GM23338 (cell line): Measurements from ENCODE around the gene TCF7.

Source experiments
- CREB1 ChIP-seq: fragments of 250-450 bp; sonication (Bioruptor Pico); IDR thresholded peaks from 2 replicates; pipeline ENCODE4 v1.5.0; 2020; ENCODE audit warnings: low read depth, mild to moderate bottlenecking, moderate library complexity
- EZH2 ChIP-seq: fragments of 200-600 bp; sonication (generic); IDR thresholded peaks from one replicate; pipeline ENCODE4 v1.8.0; 2017; ENCODE audit warnings: antibody characterized with exemption, mild to moderate bottlenecking, low read depth; ENCODE audit not compliant: unreplicated experiment
- EZH2phosphoT487 ChIP-seq: fragments of 200-600 bp; sonication (generic); IDR thresholded peaks from one replicate; pipeline ENCODE4 v1.8.1; 2018; ENCODE audit warnings: antibody characterized with exemption; ENCODE audit not compliant: unreplicated experiment
- POLR2AphosphoS5 ChIP-seq: IDR thresholded peaks from 2 replicates; pipeline ENCODE4 v1.6.1; 2016; ENCODE audit warnings: antibody characterized with exemption, low read depth
- ZNF114 ChIP-seq: fragments of 250-450 bp; sonication (Bioruptor Pico); IDR thresholded peaks from 2 replicates; pipeline ENCODE4 v1.5.0; 2020; ENCODE audit warnings: mild to moderate bottlenecking, moderate library complexity
- TF ChIP-seq, protein P1 (sequence below), 2 experiments: fragments of 200-600 bp in 1 of 2; sonication (generic) in 1 of 2; conservative IDR thresholded peaks; 2 replicates each; pipeline versions ENCODE4 v1.5.1 to v1.6.1; 2016 to 2017; ENCODE audit warnings: antibody characterized with exemption in 2 of 2, low read depth in 2 of 2, mild to moderate bottlenecking in 2 of 2, moderate library complexity in 1 of 2
- TF ChIP-seq, protein P2 (sequence below): IDR thresholded peaks from 2 replicates; pipeline ENCODE4 v1.6.1; 2016; ENCODE audit warnings: antibody characterized with exemption
- TF ChIP-seq, protein P3 (sequence below): IDR thresholded peaks from one replicate; pipeline ENCODE4 v1.6.1; 2018; ENCODE audit warnings: antibody characterized with exemption; ENCODE audit not compliant: unreplicated experiment

DNA sequence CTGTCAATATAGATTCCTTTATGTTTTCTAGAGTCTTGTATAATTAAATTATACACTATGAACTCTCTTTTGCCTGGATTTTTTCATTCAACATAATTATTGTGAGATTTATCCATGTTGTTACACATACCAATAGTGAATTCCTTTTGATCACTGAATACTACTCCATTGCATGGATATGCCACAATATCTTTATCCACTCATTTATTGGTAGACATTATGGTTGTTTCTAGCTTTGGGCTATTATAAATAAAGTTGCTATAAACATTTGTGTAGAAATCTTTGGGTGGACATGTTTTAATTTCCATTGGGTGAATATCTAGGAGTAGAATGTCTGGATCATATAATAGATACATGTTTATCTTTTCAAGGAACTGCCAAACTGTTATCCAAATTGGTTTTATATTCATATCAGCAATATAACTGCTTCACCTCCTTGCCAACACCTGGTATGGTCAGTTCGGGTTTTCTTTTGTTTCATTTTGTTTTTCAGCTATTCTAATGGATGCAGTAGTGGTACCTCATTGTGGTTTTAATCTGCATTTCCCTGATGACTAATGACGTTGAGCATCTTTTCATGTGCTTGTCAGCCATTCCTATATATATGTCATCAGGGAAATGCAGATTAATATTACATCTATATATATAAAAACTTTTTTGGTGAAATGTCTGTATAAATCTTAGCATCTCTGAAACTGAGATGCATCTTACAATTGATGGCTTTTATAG is 32.1 kb upstream of the TCF7 start:
- TF ChIP-seq EZH2phosphoT487 (no peak), EZH2 (no peak), ZNF114 (no peak), POLR2AphosphoS5 (no peak), CREB1 (no peak)
- TF ChIP-seq, protein P1, sequence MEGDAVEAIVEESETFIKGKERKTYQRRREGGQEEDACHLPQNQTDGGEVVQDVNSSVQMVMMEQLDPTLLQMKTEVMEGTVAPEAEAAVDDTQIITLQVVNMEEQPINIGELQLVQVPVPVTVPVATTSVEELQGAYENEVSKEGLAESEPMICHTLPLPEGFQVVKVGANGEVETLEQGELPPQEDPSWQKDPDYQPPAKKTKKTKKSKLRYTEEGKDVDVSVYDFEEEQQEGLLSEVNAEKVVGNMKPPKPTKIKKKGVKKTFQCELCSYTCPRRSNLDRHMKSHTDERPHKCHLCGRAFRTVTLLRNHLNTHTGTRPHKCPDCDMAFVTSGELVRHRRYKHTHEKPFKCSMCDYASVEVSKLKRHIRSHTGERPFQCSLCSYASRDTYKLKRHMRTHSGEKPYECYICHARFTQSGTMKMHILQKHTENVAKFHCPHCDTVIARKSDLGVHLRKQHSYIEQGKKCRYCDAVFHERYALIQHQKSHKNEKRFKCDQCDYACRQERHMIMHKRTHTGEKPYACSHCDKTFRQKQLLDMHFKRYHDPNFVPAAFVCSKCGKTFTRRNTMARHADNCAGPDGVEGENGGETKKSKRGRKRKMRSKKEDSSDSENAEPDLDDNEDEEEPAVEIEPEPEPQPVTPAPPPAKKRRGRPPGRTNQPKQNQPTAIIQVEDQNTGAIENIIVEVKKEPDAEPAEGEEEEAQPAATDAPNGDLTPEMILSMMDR (conservative IDR thresholded peaks at IDR 0.05; ENCODE audit: low read depth in 2 of 2): no peak
- TF ChIP-seq, protein P2, sequence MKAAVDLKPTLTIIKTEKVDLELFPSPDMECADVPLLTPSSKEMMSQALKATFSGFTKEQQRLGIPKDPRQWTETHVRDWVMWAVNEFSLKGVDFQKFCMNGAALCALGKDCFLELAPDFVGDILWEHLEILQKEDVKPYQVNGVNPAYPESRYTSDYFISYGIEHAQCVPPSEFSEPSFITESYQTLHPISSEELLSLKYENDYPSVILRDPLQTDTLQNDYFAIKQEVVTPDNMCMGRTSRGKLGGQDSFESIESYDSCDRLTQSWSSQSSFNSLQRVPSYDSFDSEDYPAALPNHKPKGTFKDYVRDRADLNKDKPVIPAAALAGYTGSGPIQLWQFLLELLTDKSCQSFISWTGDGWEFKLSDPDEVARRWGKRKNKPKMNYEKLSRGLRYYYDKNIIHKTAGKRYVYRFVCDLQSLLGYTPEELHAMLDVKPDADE: no peak
- TF ChIP-seq, protein P3, sequence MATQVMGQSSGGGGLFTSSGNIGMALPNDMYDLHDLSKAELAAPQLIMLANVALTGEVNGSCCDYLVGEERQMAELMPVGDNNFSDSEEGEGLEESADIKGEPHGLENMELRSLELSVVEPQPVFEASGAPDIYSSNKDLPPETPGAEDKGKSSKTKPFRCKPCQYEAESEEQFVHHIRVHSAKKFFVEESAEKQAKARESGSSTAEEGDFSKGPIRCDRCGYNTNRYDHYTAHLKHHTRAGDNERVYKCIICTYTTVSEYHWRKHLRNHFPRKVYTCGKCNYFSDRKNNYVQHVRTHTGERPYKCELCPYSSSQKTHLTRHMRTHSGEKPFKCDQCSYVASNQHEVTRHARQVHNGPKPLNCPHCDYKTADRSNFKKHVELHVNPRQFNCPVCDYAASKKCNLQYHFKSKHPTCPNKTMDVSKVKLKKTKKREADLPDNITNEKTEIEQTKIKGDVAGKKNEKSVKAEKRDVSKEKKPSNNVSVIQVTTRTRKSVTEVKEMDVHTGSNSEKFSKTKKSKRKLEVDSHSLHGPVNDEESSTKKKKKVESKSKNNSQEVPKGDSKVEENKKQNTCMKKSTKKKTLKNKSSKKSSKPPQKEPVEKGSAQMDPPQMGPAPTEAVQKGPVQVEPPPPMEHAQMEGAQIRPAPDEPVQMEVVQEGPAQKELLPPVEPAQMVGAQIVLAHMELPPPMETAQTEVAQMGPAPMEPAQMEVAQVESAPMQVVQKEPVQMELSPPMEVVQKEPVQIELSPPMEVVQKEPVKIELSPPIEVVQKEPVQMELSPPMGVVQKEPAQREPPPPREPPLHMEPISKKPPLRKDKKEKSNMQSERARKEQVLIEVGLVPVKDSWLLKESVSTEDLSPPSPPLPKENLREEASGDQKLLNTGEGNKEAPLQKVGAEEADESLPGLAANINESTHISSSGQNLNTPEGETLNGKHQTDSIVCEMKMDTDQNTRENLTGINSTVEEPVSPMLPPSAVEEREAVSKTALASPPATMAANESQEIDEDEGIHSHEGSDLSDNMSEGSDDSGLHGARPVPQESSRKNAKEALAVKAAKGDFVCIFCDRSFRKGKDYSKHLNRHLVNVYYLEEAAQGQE: no peak
